Stimulated activated naive CD8-positive, alpha-beta T cell treated with anti-CD3 and anti-CD28 coated beads, Interleukin-15, Interleukin-2, amounts not matched to agents 100 ng/mL and 50 ng/mL, for 24 hours (primary cell): Measurements from ENCODE around the gene IP6K1.
"Not testable (repeated sequence)": the region's sequence is repeated elsewhere in the genome, so short reads cannot be mapped to it uniquely, and the experiment has no call there.

Source experiments
- H3K27ac Mint-ChIP-seq: one replicate; pipeline ENCODE4 v1.8.0; 2021; ENCODE audit warnings: mild to moderate bottlenecking, mixed read lengths
- H3K27me3 Mint-ChIP-seq: one replicate; pipeline ENCODE4 v1.8.0; 2021; ENCODE audit warnings: mixed read lengths
- H3K36me3 Mint-ChIP-seq: one replicate; pipeline ENCODE4 v1.8.0; 2021; ENCODE audit warnings: low read depth, mixed read lengths
- H3K4me1 Mint-ChIP-seq: one replicate; pipeline ENCODE4 v1.8.0; 2021; ENCODE audit warnings: low read depth, mixed read lengths
- H3K4me3 Mint-ChIP-seq: one replicate; pipeline ENCODE4 v1.8.0; 2021; ENCODE audit warnings: mild to moderate bottlenecking, mixed read lengths
- H3K9me3 Mint-ChIP-seq: one replicate; pipeline ENCODE4 v1.8.0; 2021; ENCODE audit warnings: mixed read lengths

IP6K1 gene

DNA sequence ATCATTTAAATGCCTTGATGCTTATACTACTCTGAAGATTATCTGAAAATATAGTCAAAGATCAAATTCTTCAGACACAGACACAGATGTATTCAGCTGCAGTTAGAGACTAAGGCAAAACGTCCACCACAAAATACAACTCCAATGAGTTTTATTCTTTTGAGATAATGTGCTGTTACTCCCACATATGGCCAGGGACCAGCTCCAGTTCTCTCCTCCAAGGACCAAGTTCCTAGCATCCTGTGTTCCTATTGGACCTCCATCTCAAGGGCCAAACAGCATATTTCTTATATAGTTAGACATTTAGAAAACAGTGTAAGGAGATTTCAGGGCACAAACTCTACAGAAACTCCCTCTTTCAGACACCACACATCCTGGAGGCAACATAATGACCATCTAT lies 27.1 kb downstream of the IP6K1 start:
- H3K9me3 Mint-ChIP-seq = no peaks in the 10 kb centered on the region
- H3K4me3 Mint-ChIP-seq = no peak overlapping the region
- no peaks in the 10 kb centered on the region for H3K27me3 Mint-ChIP-seq
- H3K36me3 Mint-ChIP-seq = no peaks in the 10 kb centered on the region
- peak overlapping the region; percentile 13 for H3K27ac Mint-ChIP-seq
- H3K4me1 Mint-ChIP-seq = peaks cover 22% of the 10 kb centered on the region

DNA sequence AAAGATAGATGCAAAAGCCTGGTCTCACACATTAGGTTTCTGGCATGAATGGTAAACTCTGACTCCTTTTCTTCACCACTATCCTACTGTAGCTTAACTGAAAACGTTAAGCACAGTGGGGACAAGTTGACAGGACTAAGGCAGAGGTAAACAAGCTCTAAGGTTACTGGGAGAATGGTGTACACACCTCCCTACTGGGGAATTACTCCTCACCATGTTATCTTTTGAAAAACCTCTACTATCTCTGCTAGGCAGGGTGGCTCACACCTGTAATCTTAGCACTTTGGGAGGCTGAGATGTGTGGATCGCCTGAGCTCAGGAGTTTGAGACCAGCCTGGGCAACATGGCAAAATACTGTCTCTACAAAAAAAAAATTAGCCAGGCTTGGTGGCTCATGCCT lies 29.1 kb downstream of the IP6K1 start:
- Mint-ChIP-seq H3K4me3 (no peak overlapping the region), H3K4me1 (peaks cover 24% of the 10 kb centered on the region), H3K27ac (peak overlapping the region; percentile 37), H3K36me3 (peaks cover 4% of the 10 kb centered on the region), H3K27me3 (no peaks in the 10 kb centered on the region), H3K9me3 (no peaks in the 10 kb centered on the region)

- no peak overlapping the region for H3K4me3 Mint-ChIP-seq
- no peaks in the 10 kb centered on the region for H3K9me3 Mint-ChIP-seq
- H3K36me3 Mint-ChIP-seq = peaks cover 4% of the 10 kb centered on the region
- H3K27ac Mint-ChIP-seq = no peak overlapping the region
- no peaks in the 10 kb centered on the region for H3K27me3 Mint-ChIP-seq
- H3K4me1 Mint-ChIP-seq = peaks cover 24% of the 10 kb centered on the region
Observed at GRCh38 chr3:49756036-49756435, 30.3 kb downstream of the IP6K1 start.

DNA sequence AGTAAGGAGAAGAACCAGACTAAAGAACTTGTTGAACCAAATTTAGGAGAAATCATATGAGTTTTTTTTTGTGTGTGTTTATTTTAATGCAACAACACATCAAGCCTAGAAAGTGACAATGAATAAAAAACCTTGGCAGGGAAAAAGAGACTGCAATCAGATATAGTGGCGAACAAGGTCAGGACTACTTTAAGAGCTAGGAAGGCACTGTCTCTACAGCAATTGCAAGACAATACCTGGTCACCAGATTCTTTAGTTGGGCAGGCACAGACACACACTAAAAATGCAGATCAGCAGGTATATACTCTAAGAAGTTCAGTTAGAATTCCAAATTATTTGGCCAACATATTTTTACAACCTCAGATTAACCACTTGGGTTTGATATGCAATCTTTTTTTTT lies 31.8 kb downstream of the IP6K1 start:
- H3K4me1 Mint-ChIP-seq = peaks cover 23% of the 10 kb centered on the region
- H3K36me3 Mint-ChIP-seq = peaks cover 8% of the 10 kb centered on the region
- no peaks in the 10 kb centered on the region for H3K27me3 Mint-ChIP-seq
- H3K27ac Mint-ChIP-seq = no peak overlapping the region
- no peaks in the 10 kb centered on the region for H3K9me3 Mint-ChIP-seq
- no peak overlapping the region for H3K4me3 Mint-ChIP-seq

- Mint-ChIP-seq H3K9me3 (no peaks in the 10 kb centered on the region), H3K36me3 (peaks cover 25% of the 10 kb centered on the region), H3K27me3 (no peaks in the 10 kb centered on the region), H3K4me1 (peaks cover 13% of the 10 kb centered on the region), H3K27ac (no peak overlapping the region), H3K4me3 (no peak overlapping the region)
Observed at GRCh38 chr3:49751501-49751900, 34.8 kb downstream of the IP6K1 start.

- no peaks in the 10 kb centered on the region for H3K27me3 Mint-ChIP-seq
- H3K4me3 Mint-ChIP-seq = no peak overlapping the region
- H3K27ac Mint-ChIP-seq = no peak overlapping the region
- H3K36me3 Mint-ChIP-seq = peaks cover 34% of the 10 kb centered on the region
- peaks cover 5% of the 10 kb centered on the region for H3K4me1 Mint-ChIP-seq
- H3K9me3 Mint-ChIP-seq = no peaks in the 10 kb centered on the region
Observed at GRCh38 chr3:49750056-49750455, 36.3 kb downstream of the IP6K1 start.

DNA sequence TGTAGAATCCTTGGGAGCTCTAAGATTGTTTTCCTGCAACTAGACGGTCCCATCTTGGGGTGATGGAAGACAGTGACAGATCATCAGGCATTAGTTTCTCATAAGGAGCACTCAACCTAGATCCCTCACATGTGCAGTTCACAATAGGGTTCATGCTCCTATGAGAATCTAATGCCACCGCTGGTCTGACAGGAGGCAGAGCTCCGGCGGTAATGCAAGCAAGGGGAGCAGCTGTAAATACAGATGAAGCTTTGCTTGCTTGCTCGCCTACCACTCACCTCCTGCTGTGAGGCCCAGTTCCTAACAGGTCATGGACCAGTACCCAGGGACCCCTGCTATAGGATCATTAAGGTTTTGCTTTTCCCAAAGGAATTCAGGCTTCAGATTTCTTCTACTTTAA lies 37.5 kb downstream of the IP6K1 start:
- peaks cover 43% of the 10 kb centered on the region for H3K36me3 Mint-ChIP-seq
- not testable (repeated sequence) for H3K4me1 Mint-ChIP-seq, H3K27me3 Mint-ChIP-seq, H3K9me3 Mint-ChIP-seq, H3K27ac Mint-ChIP-seq, H3K4me3 Mint-ChIP-seq

- Mint-ChIP-seq H3K4me3 (no peak overlapping the region), H3K9me3 (no peaks in the 10 kb centered on the region), H3K27me3 (no peaks in the 10 kb centered on the region), H3K4me1 (no peaks in the 10 kb centered on the region), H3K27ac (no peak overlapping the region), H3K36me3 (peaks cover 40% of the 10 kb centered on the region)
Observed at GRCh38 chr3:49747792-49748480, 38.4 kb downstream of the IP6K1 start.

DNA sequence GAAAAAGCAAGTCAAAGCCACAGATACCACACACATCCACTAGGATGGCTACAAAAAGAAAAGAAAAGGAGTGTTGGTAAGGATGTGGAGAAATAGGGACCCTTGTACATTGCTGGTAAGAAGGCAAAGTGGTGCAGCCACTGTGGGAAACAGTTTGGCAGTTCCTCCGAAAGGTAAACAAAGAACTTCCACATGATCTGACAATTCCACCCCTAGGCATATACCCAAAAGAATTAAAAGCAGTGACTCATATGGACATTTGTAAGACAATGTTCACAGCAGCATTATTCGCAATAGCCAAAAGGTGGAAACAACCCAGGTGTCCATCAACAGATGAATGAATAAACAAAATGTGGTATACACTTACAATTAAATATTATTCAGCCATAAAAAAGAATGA lies 40.4 kb downstream of the IP6K1 start:
- Mint-ChIP-seq H3K9me3 (no peaks in the 10 kb centered on the region), H3K4me3 (no peak overlapping the region), H3K27ac (no peak overlapping the region), H3K27me3 (no peaks in the 10 kb centered on the region), H3K36me3 (peaks cover 39% of the 10 kb centered on the region), H3K4me1 (no peaks in the 10 kb centered on the region)

GRCh38 chr3:49740427-49740826 lies 45.9 kb downstream of the IP6K1 start:
- no peaks in the 10 kb centered on the region for H3K27me3 Mint-ChIP-seq
- no peaks in the 10 kb centered on the region for H3K9me3 Mint-ChIP-seq
- no peaks in the 10 kb centered on the region for H3K4me1 Mint-ChIP-seq
- H3K4me3 Mint-ChIP-seq = no peak overlapping the region
- peaks cover 41% of the 10 kb centered on the region for H3K36me3 Mint-ChIP-seq
- H3K27ac Mint-ChIP-seq = no peak overlapping the region

GRCh38 chr3:49738067-49738713 lies 48.2 kb downstream of the IP6K1 start:
- Mint-ChIP-seq H3K27me3 (no peaks in the 10 kb centered on the region), H3K9me3 (no peaks in the 10 kb centered on the region), H3K4me1 (no peaks in the 10 kb centered on the region), H3K4me3 (no peak overlapping the region), H3K27ac (no peak overlapping the region), H3K36me3 (peaks cover 37% of the 10 kb centered on the region)

DNA sequence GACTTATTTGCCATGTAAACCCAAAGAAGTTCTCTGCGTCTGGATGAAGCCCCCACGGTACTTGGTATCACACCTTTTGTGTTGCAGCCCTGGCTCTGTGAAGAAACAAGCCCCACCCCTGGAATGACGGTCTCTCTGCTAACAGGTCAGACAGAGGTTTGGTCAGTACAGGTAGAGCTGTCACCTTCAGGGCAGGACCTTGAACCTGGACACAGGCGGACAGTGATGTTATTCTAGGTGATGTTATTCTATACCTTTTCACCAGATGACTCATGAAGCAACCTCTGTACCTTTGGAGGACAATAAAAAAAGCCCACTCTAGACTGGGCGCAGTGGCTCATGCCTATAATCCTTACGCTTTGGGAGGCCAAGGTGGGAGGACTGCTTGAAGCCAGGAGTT lies 51.6 kb downstream of the IP6K1 start:
- Mint-ChIP-seq H3K9me3 (no peaks in the 10 kb centered on the region), H3K4me1 (no peaks in the 10 kb centered on the region), H3K27ac (no peak overlapping the region), H3K27me3 (no peaks in the 10 kb centered on the region), H3K36me3 (peaks cover 58% of the 10 kb centered on the region), H3K4me3 (no peak overlapping the region)

DNA sequence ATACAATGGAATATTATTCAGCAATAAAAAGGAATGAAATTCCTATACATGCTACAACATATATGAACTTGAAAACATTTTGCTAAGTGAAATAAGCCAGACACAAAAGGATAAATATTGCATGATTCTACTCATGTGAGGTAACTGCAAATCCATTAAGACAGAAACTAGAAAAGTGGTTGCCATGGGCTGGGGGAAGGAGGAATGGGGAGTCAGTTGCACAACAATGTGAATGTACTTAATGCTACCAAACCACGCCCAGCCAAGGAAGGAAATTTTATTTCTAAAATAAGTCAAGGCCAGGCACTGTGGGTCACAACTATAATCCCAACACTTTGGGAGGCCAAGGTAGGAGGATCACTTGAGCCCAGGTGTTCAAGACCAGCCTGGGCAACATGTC lies 52.8 kb downstream of the IP6K1 start:
- H3K9me3 Mint-ChIP-seq = no peaks in the 10 kb centered on the region
- peaks cover 55% of the 10 kb centered on the region for H3K36me3 Mint-ChIP-seq
- no peak overlapping the region for H3K27ac Mint-ChIP-seq
- no peaks in the 10 kb centered on the region for H3K27me3 Mint-ChIP-seq
- no peaks in the 10 kb centered on the region for H3K4me1 Mint-ChIP-seq
- no peak overlapping the region for H3K4me3 Mint-ChIP-seq

- no peak overlapping the region for H3K27ac Mint-ChIP-seq
- no peaks in the 10 kb centered on the region for H3K9me3 Mint-ChIP-seq
- no peak overlapping the region for H3K4me3 Mint-ChIP-seq
- H3K36me3 Mint-ChIP-seq = peaks cover 48% of the 10 kb centered on the region
- H3K27me3 Mint-ChIP-seq = no peaks in the 10 kb centered on the region
- H3K4me1 Mint-ChIP-seq = no peaks in the 10 kb centered on the region
Observed at GRCh38 chr3:49732597-49732996, 53.7 kb downstream of the IP6K1 start.

GRCh38 chr3:49729966-49730609 lies 56.3 kb downstream of the IP6K1 start:
- Mint-ChIP-seq H3K4me3 (no peak overlapping the region), H3K4me1 (no peaks in the 10 kb centered on the region), H3K9me3 (no peaks in the 10 kb centered on the region), H3K27ac (no peak overlapping the region), H3K27me3 (no peaks in the 10 kb centered on the region), H3K36me3 (peaks cover 31% of the 10 kb centered on the region)
